Osteoblast (primary cell): Measurements from ENCODE around the gene GLP1R. TPM values are rescaled to one million over a fixed set of nuclear protein-coding genes. Genes with fewer than 3 reads are reported as not detected.

Experiments used
- DNase-seq: peaks from one replicate; pipeline ENCODE4 v3.0.0; 2011; ENCODE audit warnings: low spot score, mixed read lengths; ENCODE audit not compliant: insufficient read length; ENCODE audit errors: missing footprints
- H2AFZ ChIP-seq: 2 replicates; pipeline ENCODE4 v1.6.0; 2011; ENCODE audit warnings: mild to moderate bottlenecking, low read length
- H3K27ac ChIP-seq: 2 replicates; pipeline ENCODE4 v1.5.1; 2011; ENCODE audit warnings: mild to moderate bottlenecking, low read depth, low read length, moderate library complexity
- H3K27me3 ChIP-seq: 2 replicates; pipeline ENCODE4 v1.6.0; 2012; ENCODE audit warnings: mild to moderate bottlenecking, control low read depth, inconsistent platforms, low read length, moderate library complexity; ENCODE audit not compliant: insufficient read depth
- H3K36me3 ChIP-seq: 2 replicates; pipeline ENCODE4 v1.5.1; 2011; ENCODE audit warnings: mild to moderate bottlenecking, low read length, control low read depth, moderate library complexity; ENCODE audit not compliant: insufficient read depth
- H3K4me1 ChIP-seq: 2 replicates; pipeline ENCODE4 v1.5.1; 2011; ENCODE audit warnings: mild to moderate bottlenecking, low read length, control low read depth, moderate library complexity; ENCODE audit not compliant: insufficient read depth
- H3K4me2 ChIP-seq: 2 replicates; pipeline ENCODE4 v1.6.0; 2011; ENCODE audit warnings: mild to moderate bottlenecking, low read length; ENCODE audit not compliant: insufficient read depth
- H3K4me3 ChIP-seq: fragments of 200-600 bp; sonication (generic); 3 replicates; pipeline ENCODE4 v1.5.1; 2012; ENCODE audit warnings: mild to moderate bottlenecking, low read length, inconsistent platforms; ENCODE audit not compliant: insufficient read depth
- H3K79me2 ChIP-seq: 2 replicates; pipeline ENCODE4 v1.6.0; 2012; ENCODE audit warnings: mild to moderate bottlenecking, low read length, control low read depth, inconsistent platforms; ENCODE audit not compliant: insufficient read depth
- H3K9me3 ChIP-seq: 2 replicates; pipeline ENCODE4 v1.5.1; 2011; ENCODE audit warnings: low read depth, low read length, control low read depth
- H4K20me1 ChIP-seq: 2 replicates; pipeline ENCODE4 v1.6.0; 2012; ENCODE audit warnings: mild to moderate bottlenecking, low read length, control low read depth; ENCODE audit not compliant: insufficient read depth
- CTCF ChIP-seq: IDR thresholded peaks from 2 replicates; pipeline ENCODE4 v1.5.1; 2011; ENCODE audit warnings: mild to moderate bottlenecking, low read depth, low read length, moderate library complexity; ENCODE audit errors: extremely low read depth
- total RNA-seq: library from RNA; depleted of rRNA; stranded (reverse); fragments of >200 nt; gene quantifications from 2 replicates; pipeline ENCODE4 v1.2.3, GENCODE V29; 2012

The GLP1R gene
- total RNA-seq, 1 donor: not detected

DNA sequence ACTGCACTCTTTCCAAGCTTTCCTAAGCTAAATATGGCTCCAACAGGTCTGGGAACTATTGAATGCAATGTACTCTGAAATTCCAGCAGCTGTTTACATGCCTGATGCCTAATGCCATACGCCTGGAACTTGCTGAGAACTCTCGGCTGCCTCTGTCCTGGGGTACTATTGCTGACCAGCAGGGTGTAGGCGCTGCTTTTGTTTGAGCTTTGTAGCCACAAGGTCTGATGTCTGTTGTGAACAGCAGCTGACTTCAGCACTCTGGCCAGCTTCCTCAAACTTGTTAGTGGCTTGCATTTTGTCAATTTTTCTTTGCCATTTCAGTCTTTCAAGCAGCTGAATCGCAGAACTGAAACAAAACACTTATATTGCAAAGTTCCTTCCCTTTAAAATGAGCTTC is 39.8 kb downstream of the GLP1R start:
- H3K27me3 ChIP-seq: peaks cover 4% of the 10 kb centered on the region
- no peak overlapping the region for H3K27ac ChIP-seq
- no peaks in the 10 kb centered on the region for H4K20me1 ChIP-seq
- no peak overlapping the region for H3K4me3 ChIP-seq
- H3K4me1 ChIP-seq: no peaks in the 10 kb centered on the region
- no peaks in the 10 kb centered on the region for H3K9me3 ChIP-seq
- no peak overlapping the region for H3K4me2 ChIP-seq
- no peaks in the 10 kb centered on the region for H3K79me2 ChIP-seq
- TF ChIP-seq CTCF: peak; percentile 59
- no peak overlapping the region for H2AFZ ChIP-seq
- no peaks in the 10 kb centered on the region for H3K36me3 ChIP-seq
- peak; percentile 76 for DNase-seq

DNA sequence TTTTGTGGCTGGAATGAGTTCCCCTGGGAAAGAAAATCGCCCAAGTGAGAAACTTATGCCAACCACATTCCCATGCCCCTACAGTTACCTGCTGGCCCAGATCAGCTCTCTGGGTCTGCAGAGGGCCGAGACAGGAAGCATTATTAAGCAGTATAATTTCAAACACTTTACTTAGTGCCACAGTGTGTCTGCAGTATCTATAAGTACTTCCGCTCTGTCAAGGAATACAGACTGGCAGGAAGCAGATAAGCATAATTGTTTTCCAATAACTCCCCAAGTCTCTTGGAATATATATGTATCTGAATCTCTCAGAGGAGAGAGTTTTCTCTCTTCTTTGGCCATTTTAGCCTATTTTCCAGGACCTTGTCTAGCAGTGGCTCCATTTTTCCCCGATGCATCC is 41.5 kb downstream of the GLP1R start:
- Histone ChIP-seq H3K36me3 (no peaks in the 10 kb centered on the region), H3K27ac (no peak overlapping the region), H3K27me3 (peaks cover 4% of the 10 kb centered on the region), H3K4me2 (no peak overlapping the region), H4K20me1 (no peaks in the 10 kb centered on the region), H3K4me3 (no peak overlapping the region), H3K9me3 (no peaks in the 10 kb centered on the region), H3K79me2 (no peaks in the 10 kb centered on the region), H3K4me1 (no peaks in the 10 kb centered on the region), H2AFZ (no peak overlapping the region)
- no peak for DNase-seq
- TF ChIP-seq CTCF: no peak

DNA sequence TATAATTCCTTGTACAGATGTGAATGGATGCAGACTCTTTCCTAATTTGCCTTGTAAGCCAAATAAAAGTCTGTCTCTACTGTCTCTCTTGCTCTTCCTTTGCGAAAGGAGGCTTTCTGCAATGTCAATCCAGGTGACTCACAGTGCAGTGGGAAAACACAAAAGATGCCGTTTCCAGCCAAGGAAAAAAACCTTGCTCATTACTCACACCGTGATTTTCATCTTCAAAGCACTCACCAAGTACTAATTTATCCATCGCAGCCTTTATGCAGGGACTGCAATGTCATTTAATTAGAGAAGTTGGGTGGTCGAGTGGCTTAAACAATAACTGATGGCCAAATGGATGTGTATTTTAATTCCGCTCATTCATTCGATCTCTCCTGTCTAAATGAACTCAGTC is 42.6 kb downstream of the GLP1R start:
- Histone ChIP-seq H3K27ac (no peak overlapping the region), H3K36me3 (no peaks in the 10 kb centered on the region), H3K4me1 (no peaks in the 10 kb centered on the region), H3K4me3 (no peak overlapping the region), H3K4me2 (no peak overlapping the region), H3K27me3 (peaks cover 4% of the 10 kb centered on the region), H2AFZ (no peak overlapping the region), H4K20me1 (no peaks in the 10 kb centered on the region), H3K9me3 (no peaks in the 10 kb centered on the region), H3K79me2 (no peaks in the 10 kb centered on the region)
- no peak for TF ChIP-seq CTCF
- DNase-seq: no peak

DNA sequence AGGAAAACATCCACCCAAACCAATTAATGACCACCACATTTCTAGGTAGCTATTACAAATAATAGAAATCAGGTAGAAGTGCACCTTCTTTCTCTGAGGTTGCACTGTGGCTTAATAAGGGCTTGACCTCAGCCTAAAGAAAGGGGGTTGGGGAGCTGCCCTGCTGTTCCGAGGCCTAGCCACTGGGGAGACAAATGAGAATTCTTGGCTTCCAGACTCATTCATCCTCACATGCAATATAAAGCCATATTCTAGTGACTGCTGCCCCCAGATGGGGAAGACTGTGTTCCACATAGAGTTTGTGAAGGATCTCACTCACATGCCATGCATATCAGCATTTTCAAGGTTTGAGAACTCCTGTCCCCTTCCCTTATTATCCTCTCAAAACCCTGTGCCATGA is 43.5 kb downstream of the GLP1R start:
- peak; percentile 30 for DNase-seq
- TF ChIP-seq CTCF: no peak
- Histone ChIP-seq H3K27ac (no peak overlapping the region), H3K4me1 (no peaks in the 10 kb centered on the region), H3K4me3 (no peak overlapping the region), H3K4me2 (no peak overlapping the region), H2AFZ (no peak overlapping the region), H4K20me1 (no peaks in the 10 kb centered on the region), H3K9me3 (no peaks in the 10 kb centered on the region), H3K79me2 (no peaks in the 10 kb centered on the region), H3K36me3 (no peaks in the 10 kb centered on the region), H3K27me3 (peaks cover 4% of the 10 kb centered on the region)
